Left renal cortex interstitium (tissue), 4 donors: ENCODE data around the gene ILDR1. TPM values are rescaled to one million over a fixed set of nuclear protein-coding genes. Genes with fewer than 3 reads are reported as not detected.
A peak's percentile ranks its signal among the peaks of the same experiment; 100 is the strongest.

Source experiments
- DNase-seq, 4 donors: peaks; one replicate each; pipeline ENCODE4 v3.0.0-alpha.2; 2013; ENCODE audit warnings: low read depth in 4 of 4, low spot score in 2 of 4, missing footprints in 1 of 4
- polyA plus RNA-seq, 4 donors: library from polyadenylated mRNA; unstranded; fragments of 120-200 nt; gene quantifications; one replicate each; pipeline ENCODE4 v1.2.1, GENCODE V29; 2013; ENCODE audit not compliant: insufficient read length in 4 of 4

Gene ILDR1
- polyA plus RNA-seq, 4 donors, result 8.0 to 9.2 (median 8.6) TPM

DNA sequence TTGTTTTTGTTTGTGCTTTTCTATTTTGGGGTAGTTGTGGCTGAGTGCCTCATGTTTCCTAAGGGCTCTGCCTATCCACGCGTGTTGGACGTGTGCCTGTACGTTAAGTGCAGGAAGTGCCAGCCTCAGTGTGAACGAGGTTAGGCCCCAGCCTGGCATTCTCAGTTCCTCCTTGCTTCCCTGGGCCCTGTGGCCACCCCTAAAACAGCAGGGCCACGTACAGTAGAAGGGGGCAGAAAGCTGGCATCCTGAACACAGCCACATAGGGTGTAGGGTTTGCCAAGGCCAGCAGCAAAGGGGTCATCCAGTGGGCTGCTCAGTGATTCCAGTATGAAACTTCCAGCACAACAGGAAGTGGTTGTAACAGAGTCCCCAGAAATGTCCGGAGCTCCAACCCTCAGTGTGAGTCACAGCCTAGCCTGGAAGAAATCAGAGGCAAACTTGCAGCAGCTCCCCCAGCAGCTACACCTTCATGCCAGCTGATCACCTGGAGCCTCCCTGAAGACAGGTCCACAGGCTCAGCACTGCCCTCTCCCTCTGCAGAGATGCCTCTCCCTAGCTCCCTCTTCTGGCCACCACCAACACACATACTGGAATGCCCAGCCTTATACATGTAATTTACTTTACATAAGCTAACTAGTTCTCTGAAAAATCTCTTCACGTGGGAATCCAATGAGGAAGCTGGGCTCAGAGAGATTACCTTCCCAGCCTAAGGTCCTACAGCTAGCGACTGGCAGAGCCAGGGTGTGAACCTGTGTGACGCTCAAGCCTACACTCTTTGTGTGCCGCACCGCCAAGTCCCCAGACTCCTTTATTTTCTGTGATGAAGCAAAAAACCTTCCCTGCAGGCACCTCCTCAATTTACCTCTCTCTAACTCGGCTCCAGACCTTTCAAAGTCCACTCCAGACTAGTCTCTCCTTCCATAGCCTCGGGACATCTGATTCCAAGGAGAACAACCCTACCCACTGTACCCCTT is 26.6 kb downstream of the ILDR1 start:
- DNase-seq, result peak in 1 of 4 donors; percentile 23

DNA sequence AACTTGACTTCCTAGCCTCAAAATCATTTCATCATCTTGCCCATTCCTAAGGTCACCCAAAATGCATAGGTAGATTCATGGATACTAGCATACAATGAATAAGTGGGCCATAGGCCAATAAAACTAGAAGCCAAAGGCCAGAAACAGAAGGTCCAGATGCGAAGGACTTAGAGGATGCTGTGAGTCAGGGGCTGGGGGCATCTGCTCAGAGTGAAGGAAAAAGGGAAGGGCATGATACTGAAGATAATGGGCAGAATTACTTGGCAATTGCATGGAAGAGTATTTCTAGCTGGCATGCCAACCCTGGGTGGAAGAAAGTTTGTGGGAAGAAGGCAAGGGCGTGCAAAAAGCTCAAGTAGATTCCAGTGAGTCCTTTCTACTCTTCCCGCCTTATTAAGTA is 27.5 kb downstream of the ILDR1 start:
- DNase-seq, result no peak

DNA sequence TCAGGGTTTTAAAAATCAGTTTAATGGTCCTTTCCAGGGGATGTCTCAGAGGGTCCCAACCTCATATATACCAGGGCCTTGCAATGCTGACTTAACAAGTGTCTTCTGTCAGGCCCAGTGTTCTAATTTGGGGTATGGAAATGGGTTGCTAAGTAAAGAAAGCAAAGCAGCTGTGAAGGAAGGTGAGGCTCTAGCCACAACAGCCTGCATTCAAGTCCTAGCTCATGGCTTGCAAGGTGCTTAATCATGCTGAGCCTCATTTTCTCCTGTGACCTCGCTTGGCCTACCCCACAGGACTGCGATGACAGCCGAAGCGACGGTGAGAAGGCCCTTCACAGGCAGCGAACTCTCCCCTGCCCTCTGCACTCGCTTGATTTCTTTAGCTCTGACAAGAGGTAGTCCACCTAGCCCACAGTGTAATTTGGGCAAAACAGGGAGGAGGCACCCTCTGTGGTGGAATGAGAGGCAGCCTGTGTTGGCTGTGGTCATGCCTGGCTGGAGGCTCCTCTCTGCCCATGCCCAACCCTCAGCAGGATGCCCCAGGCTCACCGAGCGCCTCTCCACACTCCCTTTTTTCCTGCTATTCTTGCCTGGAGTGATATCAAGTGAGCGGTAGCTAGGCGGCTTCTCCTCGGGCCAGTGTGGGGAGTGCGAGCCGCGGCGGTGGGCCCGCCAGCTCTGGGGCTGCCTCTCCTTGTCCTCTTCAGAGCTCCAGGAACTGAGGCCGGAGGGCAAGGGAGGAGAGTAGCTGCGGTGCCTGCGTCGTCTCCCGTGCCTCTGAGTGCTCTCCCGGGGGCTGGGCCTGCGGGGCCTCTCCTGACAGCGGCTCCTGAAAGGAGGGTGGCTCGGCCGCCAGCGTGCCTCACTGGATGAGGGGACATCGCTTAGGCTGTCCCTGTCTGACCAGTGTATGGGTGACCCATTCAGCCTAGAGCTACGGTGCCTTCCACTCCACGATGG is 29.2 kb downstream of the ILDR1 start:
- no peak for DNase-seq

GRCh38 chr3:121989943-121990342 is 32.1 kb downstream of the ILDR1 start:
- no peak for DNase-seq

GRCh38 chr3:121988146-121988545 is 33.9 kb downstream of the ILDR1 start:
- no peak for DNase-seq

GRCh38 chr3:121985846-121986245 is 36.2 kb downstream of the ILDR1 start:
- DNase-seq, result no peak

DNA sequence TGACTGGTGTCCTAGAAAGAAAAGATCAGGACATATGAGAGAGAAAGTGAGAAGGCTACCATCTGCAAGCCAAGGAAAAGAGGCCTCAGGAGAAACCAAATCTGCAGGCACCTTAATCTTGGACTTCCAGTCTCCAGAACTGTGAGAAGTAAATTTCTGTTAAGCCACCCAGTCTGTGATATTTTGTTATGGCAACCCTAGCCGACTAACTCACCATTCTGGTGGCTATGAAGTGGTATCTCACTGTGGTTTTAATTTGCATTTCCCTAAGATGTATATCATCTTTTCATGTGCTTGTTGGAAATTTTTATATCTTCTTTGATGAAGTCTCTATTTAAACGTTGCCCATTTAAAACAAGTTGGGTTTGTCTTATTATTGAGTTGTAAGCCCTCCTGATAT is 40.6 kb downstream of the ILDR1 start:
- DNase-seq, result no peak

DNA sequence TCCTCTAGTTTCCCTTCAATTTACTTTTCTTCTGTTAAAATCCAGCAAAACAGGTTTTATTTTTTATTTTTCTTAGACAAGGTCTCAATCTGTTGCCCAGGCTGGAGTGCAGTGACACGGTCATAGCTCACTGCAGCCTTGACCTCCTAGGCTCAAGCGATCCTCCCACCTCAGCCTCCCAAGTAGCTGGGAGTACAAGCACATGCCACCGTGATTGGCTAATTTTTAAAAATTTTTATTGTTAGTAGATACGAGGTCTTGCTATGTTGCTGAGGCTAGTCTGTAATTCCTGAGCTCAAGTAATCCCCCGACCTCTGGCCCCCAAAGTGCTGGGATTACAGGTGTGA is 41.6 kb downstream of the ILDR1 start:
- no peak for DNase-seq

DNA sequence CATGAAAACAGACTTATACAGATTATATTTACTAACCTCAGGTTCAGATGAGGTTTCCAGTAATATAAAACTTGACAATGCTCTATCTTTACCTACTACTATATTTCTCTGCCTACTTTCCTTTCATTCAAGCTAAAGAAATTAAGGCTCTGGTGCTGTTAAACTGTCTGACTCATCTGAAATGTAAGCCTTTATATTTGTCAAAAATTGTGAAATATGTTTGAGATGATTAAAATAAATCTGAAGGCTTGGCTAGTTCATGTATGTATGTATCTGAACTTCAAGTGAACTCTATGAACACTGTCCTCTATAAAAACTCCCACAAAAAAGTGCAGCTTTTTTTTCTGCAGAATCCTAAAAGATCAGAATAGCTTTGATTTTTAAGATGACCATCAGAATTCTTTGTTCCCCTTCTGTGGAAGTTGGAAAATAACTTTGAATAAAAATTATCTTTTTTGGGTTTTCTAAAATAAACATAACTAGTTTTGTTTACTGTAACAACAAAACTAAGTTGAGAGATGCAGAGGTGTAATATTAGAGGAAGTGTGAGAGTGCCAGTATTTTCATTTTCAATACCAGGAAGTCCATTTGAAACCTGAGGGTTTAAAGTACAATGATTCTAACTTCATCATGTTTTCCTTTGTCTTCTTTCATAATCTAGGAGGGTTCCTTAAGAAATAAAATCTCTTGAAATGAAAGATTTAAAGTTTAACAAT is 42.2 kb downstream of the ILDR1 start:
- DNase-seq, result no peak

DNA sequence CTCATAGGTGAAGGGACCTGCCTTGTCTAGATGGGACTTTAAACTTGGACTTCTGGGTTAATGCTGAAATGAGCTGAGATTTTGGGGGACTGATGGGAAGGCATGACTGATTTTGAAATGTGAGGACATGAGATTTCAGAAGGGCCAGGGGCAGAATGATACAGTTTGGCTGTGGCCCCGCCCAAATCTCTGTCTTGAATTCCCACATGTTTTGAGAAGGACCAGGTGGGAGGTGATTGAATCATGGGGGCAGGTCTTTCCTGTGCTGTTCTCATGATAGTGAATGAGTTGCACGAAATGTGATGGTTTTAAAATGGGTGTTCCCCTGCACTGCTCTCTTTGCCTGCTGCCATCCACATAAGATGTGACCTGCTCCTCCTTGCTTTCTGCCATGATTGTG is 42.8 kb downstream of the ILDR1 start:
- DNase-seq, result no peak

- DNase-seq, result no peak
Measured at GRCh38 chr3:121976727-121977126, 45.3 kb downstream of the ILDR1 start.

- DNase-seq, result no peak
Measured at GRCh38 chr3:121975702-121976302, 46.2 kb downstream of the ILDR1 start.

DNA sequence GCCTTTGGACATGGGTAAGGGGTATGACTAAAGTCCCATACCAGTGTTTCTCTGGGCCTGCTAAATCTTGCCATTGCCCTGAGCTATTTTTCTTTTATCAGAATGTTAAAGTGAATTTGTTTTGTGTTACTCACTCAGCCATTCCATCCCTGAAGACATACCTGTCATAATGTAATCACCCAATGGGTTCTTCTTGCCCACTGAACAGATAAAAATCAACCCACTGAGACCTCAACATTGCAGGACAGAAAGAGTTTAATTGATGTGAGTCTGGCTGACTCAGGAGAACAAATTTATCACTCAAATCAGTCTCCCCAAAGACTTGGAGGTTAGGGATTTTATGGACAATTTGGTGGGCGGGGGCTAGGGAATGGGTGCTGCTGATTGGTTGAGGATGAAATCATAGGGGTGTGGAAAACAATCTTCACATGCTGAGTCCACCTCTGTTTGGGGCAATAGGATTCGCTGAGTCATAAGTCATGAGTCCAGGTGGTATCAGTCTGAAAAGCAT is 47.4 kb downstream of the ILDR1 start:
- DNase-seq, result no peak

- peak in 2 of 4 donors; percentile 33 to 36 for DNase-seq
Measured at GRCh38 chr3:121970047-121970446, 52.0 kb downstream of the ILDR1 start.

- no peak for DNase-seq
Measured at GRCh38 chr3:121969631-121970030, 52.4 kb downstream of the ILDR1 start.

DNA sequence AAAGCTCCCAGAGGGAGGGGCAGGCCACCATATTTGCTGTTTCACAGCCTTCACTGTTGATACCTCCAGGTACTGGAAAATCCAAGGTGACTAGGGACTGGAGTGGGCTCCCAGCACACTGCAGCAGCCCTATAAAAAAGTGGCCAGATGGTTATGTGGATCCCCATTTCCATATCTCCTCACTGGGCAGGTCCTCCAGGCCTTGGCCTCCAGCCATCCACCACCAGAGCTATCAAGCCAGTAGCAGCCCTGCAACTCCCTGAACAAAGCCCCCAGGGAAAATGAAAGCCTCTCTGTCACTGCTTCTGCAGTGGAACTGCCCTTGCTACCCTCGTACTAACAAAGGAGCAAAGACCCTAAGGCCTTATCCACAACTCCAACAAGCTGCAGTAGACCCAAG is 58.4 kb downstream of the ILDR1 start:
- no peak for DNase-seq

DNA sequence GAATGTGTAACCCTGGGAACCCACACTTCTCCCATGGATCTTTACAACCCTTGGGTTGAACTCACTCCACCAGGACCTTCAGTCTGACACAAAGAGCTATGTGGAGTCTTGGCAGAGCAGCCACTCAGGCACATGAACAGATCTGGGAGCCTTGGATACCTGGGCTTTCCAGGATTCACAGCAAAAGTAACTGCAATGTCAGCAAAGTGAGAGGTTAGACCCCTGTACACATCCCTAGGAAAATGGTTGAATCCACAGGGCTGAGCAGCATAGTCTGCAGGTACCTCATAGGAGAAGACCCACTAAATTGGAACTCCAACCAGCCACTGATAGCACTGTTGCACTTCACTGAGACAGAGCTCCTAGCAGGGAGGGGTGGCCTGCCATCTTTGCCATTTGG is 59.6 kb downstream of the ILDR1 start:
- DNase-seq, result no peak

- DNase-seq, result no peak
Measured at GRCh38 chr3:121961283-121961682, 60.8 kb downstream of the ILDR1 start.

DNA sequence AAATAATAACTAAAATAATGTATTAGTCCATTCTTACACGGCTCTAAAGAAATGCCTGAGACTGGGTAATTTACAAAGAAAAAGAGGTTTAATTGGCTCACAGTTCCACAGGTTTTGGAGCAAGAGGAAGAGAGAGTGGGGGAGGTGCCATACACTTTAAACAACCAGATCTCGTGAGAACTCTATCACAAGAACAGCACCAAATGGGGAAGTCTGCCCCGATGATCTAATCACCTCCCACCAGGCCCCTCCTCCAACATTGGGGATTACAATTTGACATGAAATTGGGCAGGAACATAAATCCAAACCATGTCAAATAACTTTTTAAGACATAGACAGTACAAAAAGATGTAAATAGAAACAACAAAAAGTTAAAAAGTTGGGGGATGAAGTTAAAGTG is 63.2 kb downstream of the ILDR1 start:
- no peak for DNase-seq
